ENCODE measurements around the gene TMC2.

TMC2 gene

GRCh38 chr20:2619337-2619736, 83.0 kb downstream of the TMC2 start:
- no peak for FAIRE-seq
- no peak for DNase-seq (ENCODE audit: insufficient read length)
- TF ChIP-seq TAF1 (IDR thresholded peaks at IDR 0.05; ENCODE audit: borderline replicate concordance, low read depth, low read length) (no peak), POLR2A (IDR thresholded peaks at IDR 0.05; ENCODE audit: low read depth, low read length) (no peak), POLR2AphosphoS5 (IDR thresholded peaks at IDR 0.05; ENCODE audit: low read depth, low read length) (no peak)

DNA sequence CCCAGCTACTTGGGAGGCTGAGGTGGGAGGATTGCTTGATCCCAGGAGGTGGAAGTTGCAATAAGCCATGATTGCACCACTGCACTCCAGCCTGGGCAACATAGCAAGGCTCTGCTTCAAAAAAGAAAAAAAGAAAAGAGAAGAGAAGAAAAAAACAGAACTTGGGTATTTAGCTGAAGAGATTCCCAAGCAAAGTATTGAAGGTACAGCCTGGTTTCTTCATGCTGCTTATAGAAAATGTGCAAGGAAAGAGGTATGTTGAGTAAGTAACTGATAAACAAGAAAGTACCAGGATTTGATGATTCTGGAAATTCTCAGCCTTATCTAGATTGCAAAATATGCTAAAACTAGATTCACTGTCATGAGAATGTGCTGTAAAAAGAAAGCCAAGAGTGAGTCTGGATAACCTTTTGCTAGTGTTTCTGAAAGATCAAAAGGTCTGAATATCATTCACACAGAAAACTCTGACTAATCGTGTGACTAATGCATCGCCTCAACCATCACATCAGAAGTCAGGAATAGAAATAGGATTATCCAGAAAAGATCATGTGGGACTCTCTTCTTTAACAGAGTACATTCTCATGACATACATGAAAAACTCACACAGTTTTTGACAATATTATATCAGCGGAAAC, 83.7 kb downstream of the TMC2 start:
- DNase-seq (ENCODE audit: insufficient read length) = no peak
- TF ChIP-seq TAF1 (IDR thresholded peaks at IDR 0.05; ENCODE audit: borderline replicate concordance, low read depth, low read length) (no peak), POLR2A (IDR thresholded peaks at IDR 0.05; ENCODE audit: low read depth, low read length) (no peak), POLR2AphosphoS5 (IDR thresholded peaks at IDR 0.05; ENCODE audit: low read depth, low read length) (no peak)
- FAIRE-seq = no peak

- FAIRE-seq (no peak), DNase-seq (ENCODE audit: insufficient read length) (no peak)
- TF ChIP-seq TAF1 (IDR thresholded peaks at IDR 0.05; ENCODE audit: borderline replicate concordance, low read depth, low read length) (no peak), POLR2A (IDR thresholded peaks at IDR 0.05; ENCODE audit: low read depth, low read length) (no peak), POLR2AphosphoS5 (IDR thresholded peaks at IDR 0.05; ENCODE audit: low read depth, low read length) (no peak)
Measured at GRCh38 chr20:2624190-2624589, 87.8 kb downstream of the TMC2 start.

DNA sequence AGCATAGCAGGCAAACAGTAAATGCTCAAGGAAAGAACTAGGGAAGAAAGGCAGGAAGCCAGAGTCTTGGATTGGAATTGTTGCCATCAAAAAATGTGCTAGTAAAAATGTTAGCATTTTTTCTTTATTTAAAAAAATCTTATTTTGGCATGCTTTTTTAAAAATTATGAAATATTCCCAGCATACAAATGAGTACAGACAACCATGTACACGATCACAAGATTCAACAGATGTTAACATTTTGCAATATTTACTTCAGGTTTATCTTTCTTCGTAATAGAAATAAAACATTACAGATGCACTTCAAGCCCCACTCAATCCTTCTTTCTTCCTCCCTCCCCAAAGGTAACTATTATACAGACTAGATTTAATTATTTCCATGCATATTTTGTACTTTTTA, 88.7 kb downstream of the TMC2 start:
- no peak for TF ChIP-seq POLR2A (IDR thresholded peaks at IDR 0.05; ENCODE audit: low read depth, low read length)
- no peak for TF ChIP-seq POLR2AphosphoS5 (IDR thresholded peaks at IDR 0.05; ENCODE audit: low read depth, low read length)
- no peak for TF ChIP-seq TAF1 (IDR thresholded peaks at IDR 0.05; ENCODE audit: borderline replicate concordance, low read depth, low read length)
- FAIRE-seq (no peak), DNase-seq (ENCODE audit: insufficient read length) (no peak)

DNA sequence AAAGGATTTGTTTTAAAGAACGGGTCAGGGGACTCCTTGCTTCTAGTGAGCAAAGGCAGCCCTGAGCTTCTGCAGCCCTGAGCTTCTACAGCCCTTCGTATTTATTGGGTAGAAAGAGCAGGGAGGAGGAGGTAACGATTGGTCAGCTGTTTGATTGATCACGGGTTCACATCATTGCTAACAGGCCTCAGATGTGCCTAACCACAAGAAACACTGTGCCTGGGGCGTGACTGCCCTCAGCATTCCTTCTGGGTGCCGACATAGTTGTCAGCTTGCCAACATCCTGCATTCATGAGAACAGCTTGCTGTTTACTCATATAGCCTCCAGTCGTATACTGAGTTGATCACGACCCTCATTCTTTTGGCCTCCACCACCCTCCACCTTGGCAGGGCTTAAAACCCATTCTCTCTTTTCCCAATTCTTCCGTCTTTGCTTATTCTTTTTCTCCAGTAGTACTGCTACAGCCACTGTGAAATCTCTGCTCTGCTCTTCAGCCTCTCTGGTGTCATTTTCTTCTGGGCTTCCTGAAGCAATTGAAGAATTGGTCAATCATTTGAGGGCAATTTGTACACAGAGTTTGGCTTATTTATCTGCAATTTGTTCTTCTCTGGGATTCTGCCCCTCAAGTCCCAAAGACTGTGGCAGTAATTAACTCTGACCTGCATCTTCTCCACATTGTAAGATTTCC, 90.6 kb downstream of the TMC2 start:
- TF ChIP-seq TAF1 (IDR thresholded peaks at IDR 0.05; ENCODE audit: borderline replicate concordance, low read depth, low read length) (no peak), POLR2A (IDR thresholded peaks at IDR 0.05; ENCODE audit: low read depth, low read length) (no peak), POLR2AphosphoS5 (IDR thresholded peaks at IDR 0.05; ENCODE audit: low read depth, low read length) (no peak)
- FAIRE-seq (no peak), DNase-seq (ENCODE audit: insufficient read length) (no peak)

- no peak for DNase-seq (ENCODE audit: insufficient read length)
- FAIRE-seq = no peak
- TF ChIP-seq POLR2A (IDR thresholded peaks at IDR 0.05; ENCODE audit: low read depth, low read length) (no peak), TAF1 (IDR thresholded peaks at IDR 0.05; ENCODE audit: borderline replicate concordance, low read depth, low read length) (no peak)
Measured at GRCh38 chr20:2631228-2631627, 94.9 kb downstream of the TMC2 start.

DNA sequence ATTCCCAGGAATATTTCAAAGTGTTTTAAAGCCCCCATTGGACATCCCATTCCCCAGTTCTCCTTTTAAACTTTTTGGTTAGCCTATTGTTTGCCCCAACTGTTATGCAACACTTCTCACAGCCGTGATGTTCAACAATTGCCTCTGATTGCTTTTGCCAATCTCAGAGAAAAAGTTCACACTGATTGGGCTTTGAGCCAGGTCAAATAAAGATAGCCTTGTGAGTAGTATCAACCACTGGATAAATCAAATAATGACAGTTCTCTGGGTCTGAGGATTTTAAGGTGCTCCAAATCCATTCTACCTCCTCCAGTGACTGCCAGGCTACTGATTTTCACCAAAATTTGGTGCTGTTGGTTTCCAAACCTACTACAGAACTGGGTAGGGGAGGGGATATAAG, 97.0 kb downstream of the TMC2 start:
- no peak for TF ChIP-seq POLR2AphosphoS5 (IDR thresholded peaks at IDR 0.05; ENCODE audit: low read depth, low read length)
- TF ChIP-seq POLR2A (IDR thresholded peaks at IDR 0.05; ENCODE audit: low read depth, low read length) = no peak
- FAIRE-seq (no peak), DNase-seq (ENCODE audit: insufficient read length) (no peak)

- TF ChIP-seq POLR2A (IDR thresholded peaks at IDR 0.05; ENCODE audit: low read depth, low read length) (no peak), POLR2AphosphoS5 (IDR thresholded peaks at IDR 0.05; ENCODE audit: low read depth, low read length) (no peak), TAF1 (IDR thresholded peaks at IDR 0.05; ENCODE audit: borderline replicate concordance, low read depth, low read length) (no peak)
- no peak for DNase-seq (ENCODE audit: insufficient read length)
- no peak for FAIRE-seq
Measured at GRCh38 chr20:2637246-2637645, 100.9 kb downstream of the TMC2 start.

DNA sequence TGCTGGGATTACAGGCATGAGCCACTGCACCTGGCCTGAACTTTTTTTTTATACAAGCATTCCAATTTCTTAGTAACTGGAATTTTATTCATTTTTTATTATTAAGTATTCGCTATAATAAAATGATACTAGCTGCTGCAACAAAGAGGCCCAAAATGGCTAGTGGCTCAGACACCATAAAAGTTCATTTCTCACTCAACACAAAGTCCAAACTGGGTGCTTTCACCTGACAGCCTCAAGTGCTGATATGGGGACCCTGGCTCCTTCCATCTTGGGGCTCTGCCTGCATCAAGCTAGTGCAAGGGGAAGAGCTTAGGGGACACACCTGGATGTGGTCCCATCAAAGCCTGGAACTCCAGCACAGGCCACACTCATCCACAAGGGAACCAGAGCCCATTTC, 103.9 kb downstream of the TMC2 start:
- no peak for TF ChIP-seq TAF1 (IDR thresholded peaks at IDR 0.05; ENCODE audit: borderline replicate concordance, low read depth, low read length)
- no peak for TF ChIP-seq POLR2AphosphoS5 (IDR thresholded peaks at IDR 0.05; ENCODE audit: low read depth, low read length)
- no peak for TF ChIP-seq POLR2A (IDR thresholded peaks at IDR 0.05; ENCODE audit: low read depth, low read length)
- no peak for DNase-seq (ENCODE audit: insufficient read length)
- FAIRE-seq = no peak

- TF ChIP-seq TAF1 (IDR thresholded peaks at IDR 0.05; ENCODE audit: borderline replicate concordance, low read depth, low read length) (no peak), POLR2A (IDR thresholded peaks at IDR 0.05; ENCODE audit: low read depth, low read length) (no peak), POLR2AphosphoS5 (IDR thresholded peaks at IDR 0.05; ENCODE audit: low read depth, low read length) (no peak)
- no peak for FAIRE-seq
- DNase-seq (ENCODE audit: insufficient read length) = no peak
Measured at GRCh38 chr20:2640899-2641298, 104.5 kb downstream of the TMC2 start.

- no peak for FAIRE-seq
- no peak for TF ChIP-seq POLR2AphosphoS5 (IDR thresholded peaks at IDR 0.05; ENCODE audit: low read depth, low read length)
- TF ChIP-seq TAF1 (IDR thresholded peaks at IDR 0.05; ENCODE audit: borderline replicate concordance, low read depth, low read length) = no peak
- TF ChIP-seq POLR2A (IDR thresholded peaks at IDR 0.05; ENCODE audit: low read depth, low read length) = no peak
- no peak for DNase-seq (ENCODE audit: insufficient read length)
Measured at GRCh38 chr20:2643708-2644107, 107.3 kb downstream of the TMC2 start.
